Measurements from ENCODE around the gene SLC16A8.

SLC16A8 gene

DNA sequence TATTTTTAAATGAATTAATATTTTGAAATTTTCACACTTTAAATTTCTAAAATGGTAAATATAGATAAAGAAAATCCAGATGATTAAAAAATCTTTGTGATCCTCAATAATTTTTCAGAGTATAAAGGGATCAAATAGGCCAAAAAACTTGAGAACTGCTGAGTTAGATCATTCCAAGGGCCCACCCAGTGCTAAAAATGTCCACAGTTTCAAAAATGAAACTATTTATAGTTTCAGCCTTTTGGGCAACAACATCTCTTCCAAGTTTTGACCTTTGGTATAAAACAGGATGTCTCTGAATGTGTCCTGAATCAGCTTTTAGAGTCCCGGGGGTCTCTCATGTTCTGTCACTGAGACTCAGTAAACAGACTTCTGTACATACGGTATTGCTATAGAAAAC lies 47.4 kb upstream of the SLC16A8 start (continued):
- TF ChIP-seq ZNF280D (tag by site-specific recombination; IDR thresholded peaks at IDR 0.05) (no peak), ZNF513 (tag by site-specific recombination; IDR thresholded peaks at IDR 0.05) (no peak), ZNF366 (tag by site-specific recombination; conservative IDR thresholded peaks at IDR 0.05) (no peak), ZNF24 (tag by site-specific recombination; IDR thresholded peaks at IDR 0.05) (no peak), TCF7L2 (IDR thresholded peaks at IDR 0.05; ENCODE audit: borderline replicate concordance, low read depth, low read length) (no peak), ZNF146 (tag by site-specific recombination; IDR thresholded peaks at IDR 0.05) (no peak), ZNF140 (tag by site-specific recombination; IDR thresholded peaks at IDR 0.05) (no peak)
- TF ChIP-seq, protein P1, sequence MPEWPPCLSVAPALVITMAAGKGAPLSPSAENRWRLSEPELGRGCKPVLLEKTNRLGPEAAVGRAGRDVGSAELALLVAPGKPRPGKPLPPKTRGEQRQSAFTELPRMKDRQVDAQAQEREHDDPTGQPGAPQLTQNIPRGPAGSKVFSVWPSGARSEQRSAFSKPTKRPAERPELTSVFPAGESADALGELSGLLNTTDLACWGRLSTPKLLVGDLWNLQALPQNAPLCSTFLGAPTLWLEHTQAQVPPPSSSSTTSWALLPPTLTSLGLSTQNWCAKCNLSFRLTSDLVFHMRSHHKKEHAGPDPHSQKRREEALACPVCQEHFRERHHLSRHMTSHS (tag by site-specific recombination; IDR thresholded peaks at IDR 0.05) = no peak
- TF ChIP-seq, protein P2, sequence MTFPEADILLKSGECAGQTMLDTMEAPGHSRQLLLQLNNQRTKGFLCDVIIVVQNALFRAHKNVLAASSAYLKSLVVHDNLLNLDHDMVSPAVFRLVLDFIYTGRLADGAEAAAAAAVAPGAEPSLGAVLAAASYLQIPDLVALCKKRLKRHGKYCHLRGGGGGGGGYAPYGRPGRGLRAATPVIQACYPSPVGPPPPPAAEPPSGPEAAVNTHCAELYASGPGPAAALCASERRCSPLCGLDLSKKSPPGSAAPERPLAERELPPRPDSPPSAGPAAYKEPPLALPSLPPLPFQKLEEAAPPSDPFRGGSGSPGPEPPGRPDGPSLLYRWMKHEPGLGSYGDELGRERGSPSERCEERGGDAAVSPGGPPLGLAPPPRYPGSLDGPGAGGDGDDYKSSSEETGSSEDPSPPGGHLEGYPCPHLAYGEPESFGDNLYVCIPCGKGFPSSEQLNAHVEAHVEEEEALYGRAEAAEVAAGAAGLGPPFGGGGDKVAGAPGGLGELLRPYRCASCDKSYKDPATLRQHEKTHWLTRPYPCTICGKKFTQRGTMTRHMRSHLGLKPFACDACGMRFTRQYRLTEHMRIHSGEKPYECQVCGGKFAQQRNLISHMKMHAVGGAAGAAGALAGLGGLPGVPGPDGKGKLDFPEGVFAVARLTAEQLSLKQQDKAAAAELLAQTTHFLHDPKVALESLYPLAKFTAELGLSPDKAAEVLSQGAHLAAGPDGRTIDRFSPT (tag by site-specific recombination; IDR thresholded peaks at IDR 0.05) = no peak

GRCh38 chr22:38129856-38130255 lies 45.9 kb upstream of the SLC16A8 start:
- Histone ChIP-seq H3K27ac (ENCODE audit: extremely low read depth, low read depth, low read length) (no peak overlapping the region), H3K36me3 (ENCODE audit: control insufficient read depth in 2 of 2, insufficient read depth in 1 of 2, low read length in 2 of 2) (peaks cover 0 to 43% of the 10 kb centered on the region in 2 experiments; a peak in 2 of 3 replicates), H3K4me1 (ENCODE audit: control insufficient read depth, insufficient read depth, low read length) (no peaks in the 10 kb centered on the region), H3K4me3 (ENCODE audit: low read depth, low read length) (no peak overlapping the region), H3K9me3 (ENCODE audit: control insufficient read depth, insufficient read depth, low read depth, low read length) (no peaks in the 10 kb centered on the region)
- ChIA-PET POLR2A (no interaction called here), CTCF (interaction anchor here (0.6 kb wide), 1 partner anchor 29 kb away, joined by 3 read pairs; no protein-coding TSS in a partner anchor)
- no peak for TF ChIP-seq ZNF274 (IDR thresholded peaks at IDR 0.05; ENCODE audit: low read length)
- no peak for TF ChIP-seq ZNF274 (tag by site-specific recombination; IDR thresholded peaks at IDR 0.05; ENCODE audit: borderline replicate concordance)
- TF ChIP-seq ZNF558 (tag by site-specific recombination; IDR thresholded peaks at IDR 0.05) = no peak
- no peak for TF ChIP-seq ZSCAN23 (tag by site-specific recombination; IDR thresholded peaks at IDR 0.05)
- no peak for TF ChIP-seq ZNF561 (tag by site-specific recombination; IDR thresholded peaks at IDR 0.05; ENCODE audit: borderline replicate concordance)
- no peak for TF ChIP-seq ZFP41 (tag by site-specific recombination; IDR thresholded peaks at IDR 0.05; ENCODE audit: borderline replicate concordance)
- TF ChIP-seq, protein P3, sequence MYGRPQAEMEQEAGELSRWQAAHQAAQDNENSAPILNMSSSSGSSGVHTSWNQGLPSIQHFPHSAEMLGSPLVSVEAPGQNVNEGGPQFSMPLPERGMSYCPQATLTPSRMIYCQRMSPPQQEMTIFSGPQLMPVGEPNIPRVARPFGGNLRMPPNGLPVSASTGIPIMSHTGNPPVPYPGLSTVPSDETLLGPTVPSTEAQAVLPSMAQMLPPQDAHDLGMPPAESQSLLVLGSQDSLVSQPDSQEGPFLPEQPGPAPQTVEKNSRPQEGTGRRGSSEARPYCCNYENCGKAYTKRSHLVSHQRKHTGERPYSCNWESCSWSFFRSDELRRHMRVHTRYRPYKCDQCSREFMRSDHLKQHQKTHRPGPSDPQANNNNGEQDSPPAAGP (tag by site-specific recombination; IDR thresholded peaks at IDR 0.05) = no peak
- TF ChIP-seq ZNF596 (tag by site-specific recombination; IDR thresholded peaks at IDR 0.05) = no peak
- no peak for TF ChIP-seq ZNF610 (tag by site-specific recombination; IDR thresholded peaks at IDR 0.05; ENCODE audit: borderline replicate concordance)

All from HEK293 (cell line).